HuH-7 (cell line): ENCODE results near the gene IFT43.
A peak's percentile ranks its signal among the peaks of the same experiment; 100 is the strongest.

Experiments used
- DNase-seq: peaks from one replicate; pipeline ENCODE4 v3.0.0; 2011; ENCODE audit warnings: low spot score

Gene IFT43

DNA sequence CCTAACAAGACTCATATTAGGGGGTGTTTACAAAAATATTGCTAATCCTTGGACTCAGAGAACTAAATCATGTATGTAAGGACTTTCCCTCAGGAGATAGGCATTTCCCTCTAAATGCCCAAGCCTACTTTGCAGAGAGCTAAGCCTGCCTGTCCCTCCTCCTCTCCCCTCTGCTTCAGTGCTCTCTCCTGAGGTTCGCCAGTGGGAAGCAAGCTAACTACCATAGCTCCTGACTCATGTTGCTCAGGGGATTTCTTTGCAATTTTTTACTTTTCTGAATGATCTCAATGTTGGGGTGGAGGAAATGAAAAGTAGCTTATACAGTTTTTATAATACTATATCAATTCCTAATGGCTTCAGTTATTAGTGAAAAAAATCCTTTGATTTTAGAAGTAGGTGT, 29.6 kb downstream of the IFT43 start:
- no peak for DNase-seq

GRCh38 chr14:76015668-76016067, 30.1 kb downstream of the IFT43 start:
- DNase-seq = no peak

DNA sequence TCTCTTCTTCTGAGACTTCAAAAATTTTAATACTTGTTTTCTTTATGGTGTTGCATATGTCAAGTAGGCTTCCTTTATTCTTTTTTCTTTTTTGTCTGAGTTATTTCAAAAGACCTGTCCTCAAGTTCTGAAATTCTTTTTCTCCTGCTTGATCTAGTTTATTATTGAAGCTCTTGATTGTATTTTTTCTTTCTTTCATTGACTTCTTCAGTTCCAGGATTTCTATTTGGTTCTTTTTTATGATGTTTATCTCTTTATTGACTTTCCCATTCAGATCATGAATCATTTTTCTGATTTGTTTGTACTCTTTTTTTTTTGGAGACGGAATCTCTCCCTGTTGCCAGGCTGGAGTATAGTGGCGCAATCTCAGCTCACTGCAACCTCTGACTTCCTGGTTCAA, 34.1 kb downstream of the IFT43 start:
- no peak for DNase-seq

GRCh38 chr14:76022991-76023390, 37.4 kb downstream of the IFT43 start:
- no peak for DNase-seq

DNA sequence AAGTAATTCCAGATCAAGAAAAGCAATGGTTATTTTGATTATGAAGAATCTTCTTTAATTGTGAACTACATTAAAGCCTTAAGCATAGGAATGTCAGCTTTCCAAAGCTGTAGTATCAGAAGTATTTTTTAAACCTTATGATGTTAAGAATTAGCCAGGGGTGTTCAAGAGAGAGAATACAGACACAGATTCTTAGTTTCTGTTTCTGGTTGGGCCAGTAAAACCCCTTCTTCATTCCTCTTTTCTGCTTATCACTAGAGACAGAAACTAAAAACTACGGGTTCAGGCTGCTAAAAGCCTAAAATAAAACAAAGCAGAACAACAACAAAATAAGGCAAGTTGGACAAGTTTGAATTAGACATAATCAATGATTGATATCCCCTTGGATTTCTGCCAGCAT, 38.2 kb downstream of the IFT43 start:
- no peak for DNase-seq

- no peak for DNase-seq
Observed at GRCh38 chr14:76024211-76024907, 38.8 kb downstream of the IFT43 start.

DNA sequence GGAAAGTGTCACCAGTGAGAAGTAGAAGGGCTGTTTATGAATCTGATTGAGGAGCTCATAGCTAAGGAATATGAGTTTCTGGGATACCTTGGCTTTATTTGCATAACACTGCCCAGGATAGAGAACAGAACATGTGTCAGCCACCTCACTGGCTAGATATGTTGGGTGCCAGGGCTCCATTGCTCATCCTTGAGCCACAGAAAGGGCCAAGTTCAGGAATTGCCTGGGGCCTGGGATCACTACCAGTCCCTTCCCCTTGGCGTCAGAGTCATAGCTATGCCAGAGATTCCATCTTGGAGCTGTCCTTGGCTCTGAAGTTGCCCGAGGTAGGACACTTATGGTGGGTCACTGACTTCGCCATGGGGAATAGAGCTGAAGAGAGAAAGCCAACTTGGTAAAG, 49.0 kb downstream of the IFT43 start:
- DNase-seq = no peak

DNA sequence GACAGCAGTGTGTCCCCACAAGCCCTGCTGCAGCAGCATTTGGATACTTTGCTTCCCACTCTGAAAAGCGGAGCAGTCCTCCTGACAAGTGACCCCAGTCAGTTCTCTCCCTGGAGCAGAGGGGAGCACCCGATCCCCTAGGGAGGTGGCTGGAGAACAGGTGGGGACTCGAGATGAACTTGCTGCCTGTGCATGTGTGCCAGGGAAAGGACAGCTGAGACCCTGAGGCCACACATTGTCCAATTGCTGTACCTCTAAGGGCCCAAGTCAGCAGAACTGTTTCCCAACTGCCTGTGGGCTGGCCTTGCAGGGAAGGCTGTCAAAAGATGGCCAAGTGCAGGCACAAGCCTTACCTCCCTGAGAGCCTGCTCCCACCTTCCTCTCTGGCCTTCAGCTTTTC, 55.1 kb downstream of the IFT43 start:
- no peak for DNase-seq

- no peak for DNase-seq
Observed at GRCh38 chr14:76045773-76046172, 60.2 kb downstream of the IFT43 start.

DNA sequence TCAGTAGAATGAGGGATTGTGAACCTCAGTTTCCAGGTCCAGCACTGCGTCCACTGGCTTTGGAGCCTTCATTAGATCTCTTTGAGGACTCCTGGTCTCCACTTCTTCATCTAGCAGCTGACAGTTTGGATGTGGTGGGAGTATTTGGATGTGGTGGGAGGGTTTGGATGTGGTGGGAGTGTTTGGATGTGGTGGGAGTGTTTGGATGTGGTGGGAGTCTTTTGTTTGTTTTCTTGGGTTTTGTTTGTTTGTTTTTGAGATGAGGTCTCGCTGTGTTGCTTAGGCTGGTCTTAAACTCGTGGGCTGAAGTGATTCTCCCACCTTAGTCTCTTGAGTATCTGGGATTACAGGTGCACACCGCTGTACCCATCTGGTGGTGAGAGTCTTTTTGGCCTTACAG, 64.7 kb downstream of the IFT43 start:
- no peak for DNase-seq

DNA sequence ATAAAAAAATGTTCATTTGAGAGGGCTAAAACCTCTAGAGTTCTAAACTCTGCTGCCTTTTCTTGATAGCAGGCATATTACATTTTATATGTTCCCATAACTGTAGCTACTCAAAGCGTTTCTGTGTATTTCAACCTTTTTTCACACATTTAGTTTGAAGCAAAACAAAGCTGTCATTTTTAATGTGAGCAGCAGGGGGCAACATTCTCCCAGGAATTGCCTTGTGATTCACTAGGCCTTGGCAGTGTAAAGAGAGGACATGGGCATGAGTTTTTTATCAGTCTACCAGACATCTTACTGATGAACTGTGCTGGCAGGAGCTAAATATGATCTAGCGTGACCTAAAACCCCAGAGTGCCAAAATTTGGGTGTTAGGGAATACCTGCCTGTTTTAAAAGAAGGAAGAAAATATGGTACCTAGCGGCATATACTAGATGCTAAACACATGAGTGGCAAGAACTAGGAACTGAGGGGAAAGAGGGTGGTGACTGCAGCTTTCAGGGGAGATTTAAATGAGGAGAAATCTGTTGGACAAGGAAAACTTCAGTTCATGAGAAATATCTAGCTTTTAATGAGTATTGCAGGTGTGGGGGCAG, 65.3 kb downstream of the IFT43 start:
- peak; percentile 37 for DNase-seq

DNA sequence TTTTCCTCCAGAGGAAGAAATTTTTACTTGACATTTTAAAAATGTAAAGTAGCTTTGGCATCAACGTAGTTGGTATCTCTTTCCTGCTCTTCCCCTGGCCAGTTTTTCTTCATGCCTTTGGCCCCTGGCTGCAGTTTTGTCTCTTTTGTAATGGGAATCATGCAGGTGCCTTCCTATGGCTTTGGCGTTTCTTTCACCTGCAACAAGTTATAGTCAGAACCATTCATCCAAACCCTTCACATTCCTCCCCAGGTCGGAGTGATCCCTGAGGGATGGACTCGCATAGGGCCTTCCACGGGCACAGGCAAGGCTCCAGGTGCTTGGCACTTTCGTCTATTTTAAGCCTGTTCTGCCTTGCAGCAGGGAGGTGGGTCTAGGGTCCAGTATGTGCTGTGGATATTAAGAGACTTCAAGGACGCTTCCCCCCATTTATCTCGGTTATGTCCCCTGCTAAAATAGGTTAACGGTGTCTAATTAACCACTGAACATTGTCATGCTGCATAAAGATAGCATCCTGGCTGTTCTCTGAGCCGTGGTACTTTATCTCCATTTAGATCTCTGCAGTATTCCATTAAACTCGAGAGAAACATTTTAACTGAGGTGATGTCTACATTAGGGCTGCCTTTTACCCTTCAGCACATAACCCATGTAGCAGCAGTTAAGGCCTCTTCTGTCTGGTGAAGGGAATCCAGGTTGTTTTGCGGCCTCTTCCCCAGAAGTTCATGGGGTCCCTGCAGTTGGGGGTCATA, 66.3 kb downstream of the IFT43 start:
- no peak for DNase-seq

DNA sequence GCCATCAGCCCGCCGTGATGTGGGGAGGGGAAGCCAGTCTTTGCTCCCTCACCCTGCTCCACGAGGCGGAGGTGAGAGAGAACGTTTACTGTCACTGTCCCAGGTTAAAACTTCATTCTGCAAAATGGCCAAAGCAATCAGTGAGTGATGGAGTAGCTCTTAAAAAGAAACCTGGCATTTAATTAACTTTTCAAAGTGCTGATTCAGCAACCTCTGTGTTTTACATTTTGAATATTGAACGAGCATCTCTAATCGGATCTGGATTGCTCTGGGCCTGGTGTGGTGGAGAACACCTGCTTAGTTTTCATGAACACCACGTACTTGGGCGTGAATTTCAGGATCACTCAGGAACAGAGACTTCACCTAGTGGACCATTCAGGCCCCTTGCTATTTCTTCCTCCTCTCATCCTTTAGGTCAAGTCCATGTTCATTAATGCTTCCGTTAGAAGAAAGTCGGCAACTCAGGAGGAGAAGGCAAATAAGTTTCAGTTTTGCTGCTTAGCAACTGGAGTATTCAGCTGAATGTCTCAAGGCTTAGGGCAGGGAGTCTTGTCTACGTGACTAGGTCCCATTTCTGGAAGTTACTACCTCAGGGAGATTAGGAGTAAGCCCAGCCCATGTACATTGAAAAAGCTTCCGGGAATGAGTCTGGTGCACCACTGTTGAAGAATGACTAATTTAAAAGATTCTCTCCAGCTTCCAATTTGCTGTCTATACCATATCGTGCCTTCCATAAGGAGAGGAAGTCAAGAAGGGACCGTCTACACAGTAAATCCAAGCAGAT, 68.2 kb downstream of the IFT43 start:
- DNase-seq = no peak

GRCh38 chr14:76055330-76055729, 69.8 kb downstream of the IFT43 start:
- DNase-seq = no peak

- DNase-seq = peak; percentile 20
Observed at GRCh38 chr14:76056128-76056527, 70.6 kb downstream of the IFT43 start.

DNA sequence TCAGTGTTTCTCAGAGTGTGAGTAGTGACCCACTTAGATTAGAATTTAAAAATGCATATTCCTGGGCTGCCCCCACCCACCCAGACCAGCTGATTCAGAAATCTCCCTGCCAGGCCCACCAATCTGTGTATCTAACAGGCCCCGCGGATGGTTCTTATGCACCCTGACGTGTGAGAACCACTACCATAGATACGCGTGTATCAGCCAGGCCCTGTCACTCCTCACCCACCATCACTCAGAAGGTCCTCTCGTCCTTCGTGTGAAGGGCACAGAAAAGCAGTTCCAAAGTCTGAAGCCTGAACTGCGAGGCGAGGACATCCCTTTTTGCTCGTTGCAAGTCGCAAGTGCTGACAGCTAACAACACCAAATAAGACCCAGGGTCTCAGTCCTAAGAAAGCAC, 72.4 kb downstream of the IFT43 start:
- DNase-seq = no peak

- DNase-seq = no peak
Observed at GRCh38 chr14:76063327-76063726, 77.8 kb downstream of the IFT43 start.

DNA sequence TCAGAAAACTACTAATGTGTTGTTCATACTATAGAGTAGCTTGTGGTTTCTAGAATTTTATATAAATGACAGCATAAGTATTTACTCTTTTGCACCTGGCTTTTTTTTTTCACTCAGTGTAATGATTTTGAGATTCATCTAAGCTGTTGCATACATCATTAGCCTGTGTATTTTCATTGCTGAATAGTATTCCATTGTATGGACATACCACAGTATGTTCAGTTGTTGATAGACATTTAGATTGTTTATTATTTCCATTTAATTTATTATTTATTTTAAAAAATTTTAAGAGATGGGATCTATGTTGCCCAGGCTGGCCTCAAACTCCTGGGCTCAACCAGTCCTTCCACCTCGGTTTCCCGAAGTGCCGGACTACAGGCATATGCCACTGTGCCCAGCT, 80.0 kb downstream of the IFT43 start:
- no peak for DNase-seq

GRCh38 chr14:76067536-76067935, 82.0 kb downstream of the IFT43 start:
- DNase-seq = no peak

DNA sequence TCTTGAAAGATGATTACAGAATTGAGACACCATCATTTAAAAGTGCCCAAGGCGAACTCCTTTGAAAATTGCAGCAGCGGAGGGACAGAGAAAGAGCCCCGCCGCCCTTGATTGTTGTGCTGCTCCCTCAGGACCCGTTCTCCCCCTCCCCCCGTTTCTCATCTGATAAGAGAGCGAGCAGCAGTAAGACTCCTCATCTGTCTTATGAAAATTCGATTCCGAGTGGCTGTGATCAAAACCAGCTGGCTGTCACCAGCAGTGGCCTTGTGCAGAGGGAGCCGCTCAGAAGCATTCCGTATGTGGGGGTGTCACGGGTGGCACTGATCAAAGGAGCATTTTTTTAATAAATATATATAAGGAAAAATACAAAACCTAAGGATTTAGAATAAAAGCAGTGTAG, 88.2 kb downstream of the IFT43 start:
- no peak for DNase-seq

GRCh38 chr14:76077340-76077739, 91.8 kb downstream of the IFT43 start:
- DNase-seq = no peak

DNA sequence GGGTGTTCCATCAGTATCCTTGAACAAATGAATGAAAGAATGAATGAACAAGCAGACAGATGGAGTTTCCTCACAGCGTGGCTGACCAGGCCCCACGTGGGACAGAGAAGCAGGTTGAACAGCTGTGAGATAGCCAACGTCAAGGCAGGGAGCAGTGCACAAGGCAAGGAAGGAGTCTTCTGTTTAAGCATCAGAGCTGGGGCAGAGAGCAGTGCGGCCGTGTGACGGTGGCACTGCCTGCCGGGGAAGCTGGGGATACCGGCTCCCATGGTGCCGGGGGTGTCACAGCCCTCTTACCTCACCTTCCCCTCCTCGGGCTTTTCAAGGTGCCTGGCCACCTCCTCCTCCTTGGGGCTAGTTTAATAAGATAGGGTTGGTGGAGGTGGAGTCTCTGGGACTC, 92.9 kb downstream of the IFT43 start:
- DNase-seq = no peak

DNA sequence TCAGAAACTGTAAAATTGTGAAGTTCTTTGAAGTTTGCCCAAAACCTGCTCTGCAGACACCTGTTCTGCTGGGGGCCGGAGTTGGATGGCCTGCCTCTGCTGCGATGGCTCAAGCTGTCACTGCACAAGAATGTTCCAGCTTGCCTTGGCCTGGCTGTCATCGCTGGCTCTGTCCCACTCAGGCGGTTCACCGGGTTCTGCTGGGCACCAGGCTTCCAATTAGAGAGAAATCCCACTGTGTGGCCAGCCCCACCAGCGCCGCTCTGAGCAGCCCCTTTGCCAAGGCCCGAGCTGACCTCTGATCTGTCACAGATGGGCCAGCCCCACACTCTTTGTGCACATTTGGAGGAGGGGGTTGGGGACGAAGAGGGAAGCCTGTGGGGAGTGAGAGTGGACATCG, 94.5 kb downstream of the IFT43 start:
- no peak for DNase-seq
